Adrenal gland (tissue), 12 donors: ENCODE data around the gene NUP160. TPM values are rescaled to one million over a fixed set of nuclear protein-coding genes. Genes with fewer than 3 reads are reported as not detected.
A peak's percentile ranks its signal among the peaks of the same experiment; 100 is the strongest.
"Not testable (repeated sequence)": the region's sequence is repeated elsewhere in the genome, so short reads cannot be mapped to it uniquely, and the experiment has no call there.

ENCODE experiments used
- DNase-seq, 7 donors: peaks; one replicate each; pipeline ENCODE4 v3.0.0-alpha.2; 2019 to 2020
- H3K27ac ChIP-seq, 5 donors: fragments of 200-600 bp; sonication (generic) in 4 of 5; 1 replicate in 3 of 5; 2 replicates in 2 of 5; pipeline versions ENCODE4 v1.5.1 to v1.8.0; 2016 to 2020; ENCODE audit warnings: mild to moderate bottlenecking in 1 of 5
- H3K27me3 ChIP-seq: fragments of 200-600 bp; 2 replicates; pipeline ENCODE4 v1.8.0; 2021
- H3K36me3 ChIP-seq, 2 donors: fragments of 200-600 bp; replicated peaks in 1 of 2; 1 replicate in 1 of 2; 2 replicates in 1 of 2; pipeline versions ENCODE4 v1.5.1 to v1.8.0; 2018 to 2022
- H3K4me1 ChIP-seq, 2 donors: fragments of 200-600 bp; replicated peaks in 1 of 2; 1 replicate in 1 of 2; 2 replicates in 1 of 2; pipeline versions ENCODE4 v1.5.1 to v1.8.0; 2018 to 2021
- H3K4me3 ChIP-seq, 4 donors: fragments of 200-600 bp; sonication (generic) in 3 of 4; one replicate each; pipeline ENCODE4 v1.5.1; 2016 to 2018
- H3K9me3 ChIP-seq, 3 donors: fragments of 200-600 bp; sonication (generic) in 1 of 3; replicated peaks in 1 of 3; 1 replicate in 2 of 3; 2 replicates in 1 of 3; pipeline versions ENCODE4 v1.5.1 to v1.8.0; 2016 to 2021
- POLR2A ChIP-seq, 2 donors: fragments of 450-650 bp; IDR thresholded peaks; one replicate each; pipeline ENCODE4 v1.6.1; 2017; ENCODE audit warnings: antibody characterized with exemption in 2 of 2, mild to moderate bottlenecking in 2 of 2, moderate library complexity in 1 of 2
- WGBS, 4 donors: extraction: QIAGEN DNeasy Blood & Tissue Kit in 2 of 4; methylation state at CpG; one replicate each; pipeline versions ENCODE4 v1.1.5 to v1.1.7; 2013 to 2017; 5-methylcytosine and 5-hydroxymethylcytosine counted together
- intact Hi-C, 2 donors: fragments of 100-400 bp; cut with DNase I; formaldehyde crosslinking; loops; one replicate each; pipeline versions ENCODE4 v1.14.1 to v1.15.0; 2022 to 2023
- polyA plus RNA-seq, 3 donors: library from polyadenylated mRNA; stranded (reverse); fragments of 200-250 nt in 2 of 3; fragments of 350-450 nt in 1 of 3; fragmentation: Illumina TruSeq in 1 of 3; extraction: RNeasy Lipid Tissue Mini Kit (QIAGEN cat#74804) in 1 of 3; gene quantifications; one replicate each; pipeline ENCODE4 v1.2.3, GENCODE V29; 2013 to 2014
- total RNA-seq, 9 donors: library from RNA; depleted of rRNA in 4 of 9; stranded (reverse); fragments of >200 nt in 4 of 9; fragments of 120-200 nt in 1 of 9; fragmentation: NEBNext Ultra II Directional in 1 of 9; extraction: Animal tissue kit (Norgen Biotek cat#: 25700) in 1 of 9; gene quantifications; one replicate each; pipeline versions ENCODE4 v1.1.0 to v1.2.4, GENCODE V29; 2013 to 2023
- TF ChIP-seq, protein P1 (sequence below), 6 experiments: fragments of 450-650 bp in 4 of 6; fragments of 200-600 bp in 2 of 6; sonication (generic) in 1 of 6; IDR thresholded peaks; 1 replicate in 5 of 6; 2 replicates in 1 of 6; pipeline versions ENCODE4 v1.5.1 to v1.8.0; 2016 to 2021; ENCODE audit warnings: antibody characterized with exemption in 6 of 6, mild to moderate bottlenecking in 2 of 6, moderate library complexity in 1 of 6
- donor health status: healthy with polysubstance abuse.
- donor health status: Bipolar disorder and iron deficiency.
- donor health status: DM: yes; HTN: yes; CAD: no.
- donor health status: DM: no; HTN: no; CAD: no.
- donor health status: DM: no; HTN: no; CAD: no.
- donor health status: DM: yes; HTN: yes; CAD: no.

The NUP160 gene
- total and polyA plus RNA-seq, 12 donors, result 10.1 to 29.8 (median 21.4) TPM

GRCh38 chr11:47891886-47892285 lies 43.7 kb upstream of the NUP160 start:
- Histone ChIP-seq H3K27ac (no peak overlapping the region), H3K4me3 (no peak overlapping the region), H3K27me3 (no peaks in the 10 kb centered on the region), H3K36me3 (no peaks in the 10 kb centered on the region), H3K4me1 (no peaks in the 10 kb centered on the region), H3K9me3 (no peaks in the 10 kb centered on the region)
- TF ChIP-seq, protein P1, sequence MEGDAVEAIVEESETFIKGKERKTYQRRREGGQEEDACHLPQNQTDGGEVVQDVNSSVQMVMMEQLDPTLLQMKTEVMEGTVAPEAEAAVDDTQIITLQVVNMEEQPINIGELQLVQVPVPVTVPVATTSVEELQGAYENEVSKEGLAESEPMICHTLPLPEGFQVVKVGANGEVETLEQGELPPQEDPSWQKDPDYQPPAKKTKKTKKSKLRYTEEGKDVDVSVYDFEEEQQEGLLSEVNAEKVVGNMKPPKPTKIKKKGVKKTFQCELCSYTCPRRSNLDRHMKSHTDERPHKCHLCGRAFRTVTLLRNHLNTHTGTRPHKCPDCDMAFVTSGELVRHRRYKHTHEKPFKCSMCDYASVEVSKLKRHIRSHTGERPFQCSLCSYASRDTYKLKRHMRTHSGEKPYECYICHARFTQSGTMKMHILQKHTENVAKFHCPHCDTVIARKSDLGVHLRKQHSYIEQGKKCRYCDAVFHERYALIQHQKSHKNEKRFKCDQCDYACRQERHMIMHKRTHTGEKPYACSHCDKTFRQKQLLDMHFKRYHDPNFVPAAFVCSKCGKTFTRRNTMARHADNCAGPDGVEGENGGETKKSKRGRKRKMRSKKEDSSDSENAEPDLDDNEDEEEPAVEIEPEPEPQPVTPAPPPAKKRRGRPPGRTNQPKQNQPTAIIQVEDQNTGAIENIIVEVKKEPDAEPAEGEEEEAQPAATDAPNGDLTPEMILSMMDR (IDR thresholded peaks at IDR 0.05), result no peak
- no peak for TF ChIP-seq POLR2A (IDR thresholded peaks at IDR 0.05)
- no peak for DNase-seq
- intact Hi-C loops, result no loop called here
- 73 to 85% (median 81%) methylated on average over 3 of the region's 3 CpGs for WGBS, 4 donors

DNA sequence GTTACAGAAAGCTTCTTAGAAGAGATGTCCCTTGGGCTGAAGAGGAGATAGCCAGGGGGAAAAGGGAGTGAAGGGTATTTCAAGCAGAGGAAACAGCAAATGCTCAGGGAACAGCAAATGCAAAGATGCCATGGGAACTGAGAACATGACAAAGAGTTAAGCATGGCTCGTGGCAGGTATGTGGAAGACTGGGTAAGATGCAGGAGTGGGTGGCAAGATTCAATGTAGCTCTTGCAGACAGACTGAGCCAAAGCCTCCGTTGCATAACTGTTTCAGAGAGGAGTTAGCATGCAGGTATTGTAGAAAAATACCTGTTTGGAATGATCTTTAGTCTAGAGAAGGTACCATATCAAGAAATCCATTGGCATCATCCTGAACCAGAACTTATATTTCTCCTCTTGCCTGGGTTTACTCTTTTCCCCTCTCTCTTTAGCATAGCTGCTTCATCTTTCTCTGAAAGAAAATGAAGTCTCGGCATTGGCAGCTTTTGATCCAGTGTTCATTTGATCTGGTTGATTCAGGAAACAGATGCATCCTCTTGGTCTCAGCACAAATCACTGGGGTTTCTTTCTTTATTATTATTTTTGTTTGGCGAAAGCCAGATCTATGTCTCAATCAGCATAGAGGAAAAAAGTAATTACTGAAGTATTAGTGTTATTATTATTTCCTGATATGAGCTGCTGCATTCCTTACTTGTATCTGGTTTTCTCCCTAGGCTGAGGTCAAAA lies 41.7 kb upstream of the NUP160 start:
- H3K4me3 ChIP-seq, result no peak overlapping the region

DNA sequence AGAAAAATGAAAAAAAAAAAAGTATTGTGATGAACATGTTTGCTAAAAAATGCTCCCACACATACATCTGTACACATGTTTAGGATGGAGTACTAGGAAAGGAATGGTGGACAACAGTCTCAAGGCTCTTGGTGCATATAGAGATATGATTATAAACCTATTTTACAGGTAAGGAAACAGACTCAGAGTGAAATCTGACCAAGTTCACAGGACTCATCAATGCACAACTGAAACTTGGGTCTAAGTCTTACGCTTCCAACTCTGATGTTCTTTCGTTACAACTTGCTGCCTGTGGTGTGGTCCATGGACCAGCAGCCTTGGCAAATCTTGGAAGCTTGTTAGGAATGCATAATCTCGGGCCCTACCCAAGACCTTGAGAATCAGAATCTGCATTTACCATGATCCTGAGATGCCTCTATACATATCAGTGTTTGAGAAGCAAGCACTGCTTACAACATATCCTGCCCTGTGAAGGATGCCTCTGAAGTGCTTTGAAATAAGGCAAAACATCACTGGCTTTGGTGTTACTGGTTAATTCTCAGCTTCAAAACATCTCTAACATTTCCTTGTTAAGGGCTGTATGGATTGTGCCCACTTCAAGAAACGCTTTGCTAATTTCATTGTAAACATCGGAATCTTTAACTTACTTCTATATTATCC lies 39.9 kb upstream of the NUP160 start:
- no peak for DNase-seq
- Histone ChIP-seq H3K9me3 (no peaks in the 10 kb centered on the region), H3K4me1 (no peaks in the 10 kb centered on the region), H3K36me3 (no peaks in the 10 kb centered on the region), H3K27ac (no peak overlapping the region), H3K4me3 (no peak overlapping the region), H3K27me3 (no peaks in the 10 kb centered on the region)
- WGBS, 4 donors, result 82 to 95% (median 87%) methylated on average over 5 of the region's 5 CpGs
- TF ChIP-seq, protein P1 (IDR thresholded peaks at IDR 0.05), result no peak
- no peak for TF ChIP-seq POLR2A (IDR thresholded peaks at IDR 0.05)
- intact Hi-C loops, result no loop called here

More for the DNA sequence above, 41.7 kb upstream of the NUP160 start:
- Histone ChIP-seq H3K36me3 (no peaks in the 10 kb centered on the region), H3K27me3 (no peaks in the 10 kb centered on the region), H3K9me3 (no peaks in the 10 kb centered on the region), H3K27ac (no peak overlapping the region), H3K4me1 (no peaks in the 10 kb centered on the region)
- intact Hi-C loops, result no loop called here
- WGBS, 4 donors, result 49 to 62% (median 50%) methylated on average over 4 of the region's 4 CpGs
- TF ChIP-seq POLR2A (IDR thresholded peaks at IDR 0.05), result no peak
- TF ChIP-seq, protein P1 (IDR thresholded peaks at IDR 0.05), result no peak
- no peak for DNase-seq

DNA sequence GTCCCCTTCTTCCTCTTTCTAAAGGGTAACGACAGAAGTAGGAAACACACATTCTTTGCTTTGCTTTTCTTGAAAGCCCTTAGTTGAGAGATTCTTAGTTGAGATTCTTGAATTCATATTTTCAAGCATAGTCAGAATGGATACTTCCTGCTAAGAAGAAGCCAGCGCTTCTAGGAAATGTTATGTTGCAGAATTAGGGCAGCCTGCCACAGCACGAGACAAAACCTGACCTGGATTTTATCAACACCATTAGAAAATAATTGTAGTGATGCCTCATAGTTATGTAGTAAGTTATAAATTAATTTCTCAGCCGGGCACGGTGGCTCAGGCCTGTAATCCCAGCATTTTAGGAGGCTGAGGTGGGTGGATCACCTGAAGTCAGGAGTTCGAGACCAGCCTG lies 37.9 kb upstream of the NUP160 start:
- Histone ChIP-seq H3K4me3 (no peak overlapping the region), H3K27ac (peak overlapping the region in 4 of 5 donors; percentile 18 to 62 (median 35)), H3K27me3 (no peaks in the 10 kb centered on the region), H3K4me1 (no peaks in the 10 kb centered on the region), H3K9me3 (no peaks in the 10 kb centered on the region), H3K36me3 (no peaks in the 10 kb centered on the region)
- DNase-seq, result peak in 5 of 7 donors; percentile 18 to 62 (median 31)
- intact Hi-C loops, result no loop called here
- WGBS, 4 donors, result 39 to 49% (median 43%) methylated on average over 6 of the region's 6 CpGs
- TF ChIP-seq, protein P1 (IDR thresholded peaks at IDR 0.05), result no peak
- no peak for TF ChIP-seq POLR2A (IDR thresholded peaks at IDR 0.05)

DNA sequence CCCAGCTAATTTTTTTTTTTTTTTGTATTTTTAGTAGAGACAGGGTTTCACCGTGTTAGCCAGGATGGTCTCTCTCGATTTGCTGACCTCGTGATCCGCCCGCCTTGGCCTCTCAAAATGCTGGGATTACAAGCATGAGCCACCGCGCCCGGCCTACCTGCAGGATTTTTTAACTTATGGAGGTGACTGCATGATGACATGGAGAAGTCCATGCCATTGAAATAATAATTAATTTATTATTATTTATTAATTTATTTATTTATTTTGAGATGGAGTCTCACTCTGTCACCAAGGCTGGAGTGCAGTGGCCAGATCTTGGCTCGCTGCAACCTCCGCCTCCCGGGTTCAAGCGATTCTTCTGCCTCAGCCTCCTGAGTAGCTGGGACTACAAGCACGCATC lies 34.3 kb upstream of the NUP160 start:
- H3K4me1 ChIP-seq, H3K9me3 ChIP-seq, H3K4me3 ChIP-seq, H3K27me3 ChIP-seq, intact Hi-C loops, H3K36me3 ChIP-seq, H3K27ac ChIP-seq: not testable (repeated sequence)
- DNase-seq, result peak in 1 of 7 donors; percentile 38
- 89 to 95% (median 92%) methylated on average over 13 of the region's 13 CpGs for WGBS, 4 donors
